Measurements from ENCODE around the gene LENEP.
A peak's percentile ranks its signal among the peaks of the same experiment; 100 is the strongest.

The LENEP gene

DNA sequence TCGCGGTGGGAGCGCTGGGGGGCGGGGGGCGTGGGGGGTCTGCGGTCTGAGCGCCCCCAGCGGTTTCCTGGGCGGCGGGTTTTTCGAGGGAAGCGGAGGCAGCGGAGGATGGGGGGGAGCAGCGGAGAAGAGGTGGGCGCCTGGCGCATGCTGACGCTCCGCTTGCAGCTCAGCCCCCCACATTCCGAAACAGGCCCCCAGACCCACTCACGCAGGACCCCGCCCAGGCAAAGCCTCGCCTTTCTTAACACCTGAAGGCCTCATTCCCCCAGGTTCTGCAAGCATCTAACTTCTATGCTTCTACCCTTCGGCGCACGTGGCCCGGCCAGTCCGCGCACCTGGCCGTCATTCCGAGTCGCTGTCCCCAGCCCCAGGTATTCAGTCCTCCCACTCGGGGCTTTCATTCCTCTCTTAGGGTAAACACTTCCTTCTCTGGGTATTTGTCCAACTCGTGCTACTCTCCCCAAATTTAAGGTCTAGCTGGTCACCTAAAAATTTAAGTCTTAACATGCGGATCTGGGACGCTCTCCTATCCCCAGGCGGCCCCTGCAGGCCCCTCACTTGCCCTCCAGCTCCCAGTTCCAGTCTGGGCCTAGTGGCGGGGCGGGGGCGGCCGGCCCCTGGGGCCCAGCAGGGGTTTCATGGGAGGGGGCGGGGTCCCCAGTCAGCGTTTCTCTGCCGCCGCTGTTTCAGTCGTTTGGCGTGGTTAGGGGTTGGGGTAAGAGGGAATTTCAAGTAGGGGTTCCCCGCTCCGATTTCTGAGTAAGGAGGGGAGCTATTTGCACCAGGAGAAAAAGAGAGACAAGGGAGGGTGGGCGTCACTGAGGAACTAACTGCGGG is 6.4 kb downstream of the LENEP start:
- DNase-seq (ENCODE audit: low read depth) = peak; percentile 56

GRCh38 chr1:155000411-155000725 is 7.0 kb downstream of the LENEP start:
- DNase-seq (ENCODE audit: low read depth) = no peak

DNA sequence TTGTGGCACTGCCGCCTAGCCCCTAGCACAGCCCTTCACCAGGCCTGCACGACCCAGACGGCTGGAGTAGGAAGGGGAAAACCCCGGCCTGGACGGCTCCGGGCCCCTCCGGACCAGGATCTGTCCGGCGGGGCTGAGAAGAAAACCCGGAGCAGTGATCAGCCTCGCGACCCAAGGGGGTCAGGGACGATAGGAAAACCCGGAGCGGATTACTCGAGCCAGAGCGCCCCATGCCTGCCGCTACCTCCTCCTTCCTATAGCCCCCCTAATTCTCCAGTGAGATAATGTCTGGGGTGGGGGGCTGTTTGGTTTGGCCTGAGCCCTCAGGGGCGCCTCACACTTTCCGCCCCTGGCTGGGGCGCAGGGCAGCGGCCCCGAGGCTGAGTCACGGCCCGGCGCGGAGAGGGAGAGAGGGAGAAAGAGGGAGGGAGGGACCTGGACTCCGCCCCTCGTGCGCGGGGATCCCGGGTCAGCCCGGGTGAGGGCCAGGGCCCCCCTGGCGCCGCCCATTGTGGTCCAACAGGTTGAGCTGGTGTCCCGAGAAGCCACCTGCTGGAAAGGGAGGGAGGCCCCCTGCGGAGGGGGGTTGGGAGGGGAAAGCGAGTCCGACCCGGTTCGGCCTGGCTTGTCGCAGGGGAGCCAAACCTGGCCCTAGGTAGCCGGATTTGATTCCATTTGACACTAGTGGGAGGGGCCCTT is 7.5 kb downstream of the LENEP start:
- peak; percentile 78 for DNase-seq (ENCODE audit: low read depth)

- no peak for DNase-seq (ENCODE audit: low read depth)
Measured at GRCh38 chr1:155001425-155001674, 8.0 kb downstream of the LENEP start.

DNA sequence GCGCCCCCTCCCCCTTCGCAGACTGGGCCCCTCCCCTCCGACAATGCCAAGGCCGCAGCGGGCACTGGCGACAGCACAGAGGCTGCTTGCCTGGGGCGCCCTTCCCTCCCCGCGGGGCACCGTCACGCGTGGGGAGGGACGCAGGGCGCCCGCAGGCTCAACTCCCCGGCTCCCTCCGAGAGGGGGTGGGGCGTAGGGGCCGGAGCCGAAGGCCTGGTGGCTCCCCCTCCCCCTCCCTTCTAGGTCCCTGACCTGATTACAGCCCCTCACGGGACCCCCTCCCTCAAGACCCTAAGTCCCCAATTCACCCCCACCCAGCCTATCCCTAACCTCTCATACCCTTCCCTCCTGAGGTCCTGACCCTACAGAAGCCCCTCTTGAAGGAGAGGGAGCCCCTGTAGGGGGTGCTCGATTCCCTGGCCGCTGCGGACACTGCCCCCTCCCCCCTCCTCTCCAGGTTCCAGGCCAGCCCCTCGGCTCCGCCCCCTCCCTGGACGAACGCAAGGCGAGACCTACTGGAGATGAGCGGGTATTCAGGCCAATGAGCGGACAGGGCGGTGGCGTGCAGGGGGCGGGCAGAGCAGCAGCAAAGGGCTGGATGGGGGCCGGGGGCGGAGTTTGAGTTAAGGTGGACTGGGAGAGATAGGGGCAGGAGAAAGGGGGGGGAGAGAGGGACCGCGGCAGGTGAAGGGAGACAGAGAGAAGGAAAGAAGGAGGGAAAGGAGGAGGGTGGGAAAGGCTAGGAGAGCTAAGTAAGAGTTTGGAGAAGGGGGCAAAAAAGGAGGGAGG is 8.5 kb downstream of the LENEP start:
- peak; percentile 98 for DNase-seq (ENCODE audit: low read depth)

DNA sequence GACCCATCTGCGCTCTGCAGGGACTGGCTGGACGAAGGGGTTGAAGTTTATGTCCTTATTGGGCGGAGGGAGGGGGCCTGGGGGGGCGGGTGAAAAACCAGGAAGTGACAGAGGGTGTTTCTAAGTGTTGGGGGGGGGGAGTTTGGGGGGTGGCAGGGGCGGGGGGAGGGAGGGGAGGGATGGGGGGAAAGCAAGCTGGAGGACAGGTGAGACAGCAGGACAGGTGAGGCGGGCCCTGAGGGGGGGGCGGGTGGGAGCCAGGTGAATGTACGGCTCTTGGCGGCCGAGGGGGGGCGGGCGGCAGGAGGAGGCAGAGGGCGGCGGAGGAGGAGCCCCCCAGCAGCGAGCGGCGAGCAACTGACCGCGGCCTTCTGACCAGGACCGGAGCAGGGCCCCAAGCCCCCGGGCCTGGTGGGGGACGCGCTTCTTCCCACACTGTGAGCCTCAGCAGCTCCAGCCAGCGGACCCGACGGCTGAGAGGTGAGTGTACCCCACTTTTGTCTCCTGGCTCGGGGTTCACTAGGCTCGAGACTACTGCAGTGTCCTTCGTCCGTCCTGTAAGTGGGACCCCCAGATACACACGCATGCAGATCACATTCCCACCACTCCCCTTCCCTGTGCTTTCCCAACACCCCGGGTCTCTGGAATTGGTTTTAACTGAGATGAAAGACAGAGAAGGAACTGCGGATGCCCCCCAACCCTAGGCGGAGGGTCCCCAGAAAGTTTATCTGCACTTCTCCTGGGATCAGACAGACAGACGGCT is 9.3 kb downstream of the LENEP start, which contains the start of gene ZBTB7B:
Gene ZBTB7B, plus strand, starts transcription at position 339 of the 763 bp plus-strand sequence. CDS start 11,859 bp downstream, outside the sequence.
- no peak for DNase-seq (ENCODE audit: low read depth)

- DNase-seq (ENCODE audit: low read depth) = no peak
Measured at GRCh38 chr1:155003227-155003765, 9.9 kb downstream of the LENEP start.

DNA sequence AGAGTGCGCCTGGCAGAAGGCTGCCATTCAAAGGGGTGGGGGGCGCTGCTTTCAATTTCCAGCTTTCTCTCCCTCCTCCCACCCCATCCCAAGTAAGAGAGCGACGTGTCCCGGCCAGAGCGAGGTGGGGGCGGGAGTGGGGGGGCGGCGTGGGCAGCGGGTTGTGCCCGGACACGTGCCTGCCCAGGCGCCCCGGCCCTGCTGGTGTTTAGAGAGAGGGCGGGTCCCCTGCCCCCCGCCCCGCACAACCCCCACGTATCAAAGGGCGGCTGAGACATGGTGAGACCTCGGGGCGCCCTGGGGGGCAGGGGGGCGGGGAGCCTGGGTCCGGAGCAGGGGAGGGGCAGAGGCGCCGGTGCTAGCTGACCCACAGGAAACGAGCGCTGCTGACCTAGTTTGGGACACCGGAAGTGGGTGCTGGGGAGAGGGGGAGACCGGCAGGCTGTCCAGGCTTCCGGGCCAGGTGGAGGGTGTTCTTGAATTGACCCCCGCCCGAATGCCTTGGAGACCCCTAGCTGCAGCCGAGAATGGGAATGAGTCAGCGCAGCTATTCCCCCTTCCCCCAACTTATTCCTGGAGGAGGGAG is 10.5 kb downstream of the LENEP start:
- DNase-seq (ENCODE audit: low read depth) = no peak

- DNase-seq (ENCODE audit: low read depth) = no peak
Measured at GRCh38 chr1:155004352-155005075, 11.1 kb downstream of the LENEP start.

DNA sequence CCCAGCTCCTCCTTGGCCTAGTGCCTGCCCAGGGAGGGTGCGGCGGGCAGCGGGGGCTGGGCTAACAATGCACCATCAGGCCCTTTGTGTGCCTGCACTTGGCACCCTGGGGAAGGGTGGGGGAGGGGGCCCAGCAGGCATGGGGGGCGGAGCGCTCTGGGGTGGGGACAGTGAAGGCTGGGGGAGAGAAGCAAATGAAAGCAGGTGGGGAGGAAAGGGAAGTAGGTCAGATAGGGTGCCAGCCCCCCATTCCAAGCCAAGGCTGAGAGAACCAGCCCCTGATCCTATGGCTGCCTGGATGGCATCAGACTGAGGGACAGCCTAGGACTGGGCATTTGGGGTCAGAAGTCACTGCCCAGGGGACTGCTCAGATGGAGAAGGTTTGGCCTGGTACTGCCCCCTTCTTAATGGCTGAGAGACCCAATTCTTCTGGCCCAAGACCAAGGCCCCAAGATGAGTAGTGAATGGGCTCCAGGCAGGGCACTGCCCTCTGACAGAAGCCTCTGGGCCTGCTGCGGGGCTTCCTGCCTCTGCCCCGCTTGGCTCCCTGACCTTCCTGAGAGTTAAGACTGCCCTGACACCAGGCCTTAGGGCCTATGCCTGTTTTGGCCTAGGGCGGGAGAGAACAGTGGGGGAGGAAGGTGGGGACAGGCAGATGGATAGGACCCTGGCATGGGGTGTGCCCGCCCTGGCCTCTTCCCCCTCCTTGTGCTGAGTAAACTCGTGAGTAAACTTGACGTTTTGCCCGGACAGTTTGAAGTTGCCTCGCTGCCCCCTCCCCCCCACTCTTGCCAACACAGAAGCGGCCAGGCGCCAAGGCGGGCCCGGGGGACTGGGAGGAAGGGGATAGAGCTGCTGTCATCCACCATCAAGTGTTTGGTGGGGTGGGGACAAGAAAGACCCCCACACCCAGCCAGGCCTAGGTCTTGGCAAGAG is 12.0 kb downstream of the LENEP start:
- DNase-seq (ENCODE audit: low read depth) = no peak

DNA sequence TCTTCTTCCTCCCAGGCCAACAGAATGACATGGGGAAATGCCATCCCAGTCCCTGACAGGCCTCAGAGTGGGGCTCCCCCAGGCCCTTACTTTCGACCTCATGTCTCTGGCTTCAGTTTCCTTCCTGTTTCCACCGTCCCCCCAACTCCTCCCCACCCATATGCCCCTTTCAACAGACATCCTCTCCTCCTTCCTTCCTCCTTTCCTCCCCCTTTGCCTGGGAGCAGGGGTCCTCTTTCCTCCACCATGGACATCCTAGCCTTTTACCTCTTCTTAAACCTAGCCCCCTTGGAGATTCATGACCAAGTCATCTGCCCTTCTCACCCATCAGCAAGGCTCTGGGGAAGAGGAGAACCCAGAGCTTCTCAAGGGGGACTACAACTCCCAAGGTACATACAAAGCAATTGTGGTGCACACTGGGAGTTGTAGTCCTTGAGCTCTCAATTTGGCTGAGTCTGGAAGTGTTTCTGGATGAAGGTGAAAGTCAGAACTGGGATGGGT is 13.3 kb downstream of the LENEP start:
- no peak for DNase-seq (ENCODE audit: low read depth)

DNA sequence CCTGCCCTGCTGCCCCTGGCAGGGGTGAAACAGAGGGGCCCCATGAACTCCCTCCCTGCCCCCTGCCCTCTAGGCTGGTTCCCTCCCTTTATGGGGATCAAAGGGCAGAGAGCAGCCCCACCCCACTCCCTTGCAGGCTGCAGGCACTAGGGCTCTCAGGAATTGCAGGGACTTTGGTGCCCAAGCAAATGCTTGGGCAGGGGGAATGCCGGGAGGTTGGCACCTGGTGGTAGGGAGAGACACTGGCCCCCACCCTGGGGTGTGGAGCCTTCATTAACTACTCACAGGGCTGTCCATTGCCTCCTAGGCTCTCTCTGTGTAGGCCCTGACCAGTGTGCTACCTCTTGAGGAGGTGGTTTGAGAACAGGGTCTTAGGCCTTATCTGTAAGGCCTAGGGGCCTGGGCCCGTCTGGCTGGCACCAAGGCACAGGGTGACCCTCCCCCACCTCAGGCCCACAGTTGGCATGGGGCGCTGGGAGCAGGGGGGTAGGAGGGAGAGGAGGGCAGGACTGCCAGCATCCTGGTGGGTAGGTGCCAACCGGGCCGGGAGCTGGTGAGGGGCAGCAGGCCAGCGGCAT is 14.0 kb downstream of the LENEP start:
- no peak for DNase-seq (ENCODE audit: low read depth)

- DNase-seq (ENCODE audit: low read depth) = no peak
Measured at GRCh38 chr1:155008015-155008941, 14.9 kb downstream of the LENEP start.

DNA sequence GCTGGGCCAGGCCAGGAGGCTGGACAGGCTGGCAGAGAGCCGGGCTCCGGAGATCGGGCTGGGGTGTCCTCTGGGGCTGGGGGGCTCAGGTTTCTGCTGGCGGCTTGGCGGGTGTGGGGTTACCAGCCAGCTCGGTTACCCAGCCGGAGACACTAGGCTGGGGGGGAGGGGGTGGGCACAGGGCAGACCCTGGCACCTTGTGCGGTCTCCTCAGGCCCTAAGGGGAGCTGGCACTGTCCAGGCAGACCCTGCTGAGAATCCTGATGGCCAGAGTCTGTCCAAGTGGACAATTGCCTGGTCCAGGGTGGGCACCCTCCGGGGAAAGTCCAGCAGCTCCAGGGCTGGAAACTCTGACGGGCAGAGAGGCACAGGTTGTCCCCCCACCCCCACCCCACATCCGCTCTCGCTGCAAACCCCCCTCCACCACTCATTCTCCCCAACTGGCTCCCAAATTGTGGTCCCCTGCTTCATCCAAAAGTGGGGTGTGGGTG is 15.9 kb downstream of the LENEP start:
- no peak for DNase-seq (ENCODE audit: low read depth)

GRCh38 chr1:155009742-155010141 is 16.4 kb downstream of the LENEP start:
- DNase-seq (ENCODE audit: low read depth) = no peak

- no peak for DNase-seq (ENCODE audit: low read depth)
Measured at GRCh38 chr1:155010211-155010918, 17.0 kb downstream of the LENEP start.

- no peak for DNase-seq (ENCODE audit: low read depth)
Measured at GRCh38 chr1:155011004-155011416, 17.6 kb downstream of the LENEP start.

All from activated T-helper 9 cell treated with anti-CD3 and anti-CD28 coated beads, Interleukin-2, amount 50 U/mL, for 16 hours (primary cell).